ENCODE data around the gene PDE12. TPM values are rescaled to one million over a fixed set of nuclear protein-coding genes. Genes with fewer than 3 reads are reported as not detected.
A peak's percentile ranks its signal among the peaks of the same experiment; 100 is the strongest.

PDE12 gene
- total RNA-seq: 7.4 and 10.2 TPM in 2 replicates
- 3.7 and 7.3 TPM in 2 replicates for polyA plus RNA-seq

DNA sequence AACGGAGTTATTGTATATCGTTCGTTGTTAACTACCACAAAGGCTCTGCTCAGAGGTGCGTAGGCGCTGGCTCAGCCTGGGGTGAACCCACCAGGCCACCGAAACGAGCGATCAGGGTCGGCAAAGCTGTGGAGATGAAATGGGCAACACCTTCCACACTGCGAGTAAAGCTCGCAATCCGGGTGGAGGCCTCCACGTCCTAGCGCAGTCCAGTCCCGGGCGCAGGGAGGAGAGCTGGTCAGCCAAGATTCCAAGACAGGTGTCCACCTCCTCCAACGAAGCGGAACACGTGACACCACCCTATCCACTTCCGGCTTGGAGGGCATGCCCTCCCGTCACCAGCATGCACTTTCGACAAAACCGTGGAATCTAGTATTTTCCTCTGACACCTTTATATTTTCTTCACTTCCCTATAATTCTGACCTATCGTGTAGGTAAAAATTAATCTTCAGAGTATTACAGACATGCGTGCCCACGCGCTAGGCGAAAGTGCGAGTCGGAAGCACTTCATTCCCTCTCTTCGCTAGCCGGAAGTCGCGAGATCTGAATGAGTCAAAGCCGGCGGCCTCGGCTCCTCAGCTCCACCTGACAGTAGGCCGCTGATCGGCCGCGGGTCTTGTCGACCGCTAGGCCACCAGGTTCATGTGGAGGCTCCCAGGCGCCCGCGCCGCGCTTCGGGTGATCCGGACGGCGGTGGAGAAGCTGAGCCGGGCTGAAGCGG is at the start of gene PDE12:
PDE12 (plus strand) TSS at position 537 of the 721 bp plus-strand sequence; CDS start at position 643, 106 bp downstream.
- TF ChIP-seq, protein P1, sequence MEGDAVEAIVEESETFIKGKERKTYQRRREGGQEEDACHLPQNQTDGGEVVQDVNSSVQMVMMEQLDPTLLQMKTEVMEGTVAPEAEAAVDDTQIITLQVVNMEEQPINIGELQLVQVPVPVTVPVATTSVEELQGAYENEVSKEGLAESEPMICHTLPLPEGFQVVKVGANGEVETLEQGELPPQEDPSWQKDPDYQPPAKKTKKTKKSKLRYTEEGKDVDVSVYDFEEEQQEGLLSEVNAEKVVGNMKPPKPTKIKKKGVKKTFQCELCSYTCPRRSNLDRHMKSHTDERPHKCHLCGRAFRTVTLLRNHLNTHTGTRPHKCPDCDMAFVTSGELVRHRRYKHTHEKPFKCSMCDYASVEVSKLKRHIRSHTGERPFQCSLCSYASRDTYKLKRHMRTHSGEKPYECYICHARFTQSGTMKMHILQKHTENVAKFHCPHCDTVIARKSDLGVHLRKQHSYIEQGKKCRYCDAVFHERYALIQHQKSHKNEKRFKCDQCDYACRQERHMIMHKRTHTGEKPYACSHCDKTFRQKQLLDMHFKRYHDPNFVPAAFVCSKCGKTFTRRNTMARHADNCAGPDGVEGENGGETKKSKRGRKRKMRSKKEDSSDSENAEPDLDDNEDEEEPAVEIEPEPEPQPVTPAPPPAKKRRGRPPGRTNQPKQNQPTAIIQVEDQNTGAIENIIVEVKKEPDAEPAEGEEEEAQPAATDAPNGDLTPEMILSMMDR (IDR thresholded peaks at IDR 0.05; ENCODE audit: low read depth, low read length): no peak
- H3K27me3 ChIP-seq: peaks cover 11% of the 10 kb centered on the region
- H3K4me3 ChIP-seq: peak within 1 kb of the TSS; percentile 59
- DNase-seq (ENCODE audit: low read depth in 1 of 2, low spot score in 1 of 2): peak; percentile 63 to 92
- H3K27ac ChIP-seq: peak within 1 kb of the TSS; percentile 77
- no peaks in the 10 kb centered on the region for H3K4me1 ChIP-seq (ENCODE audit: low read depth)
- H3K36me3 ChIP-seq: peaks cover under 1% of the 10 kb centered on the region
- no peaks in the 10 kb centered on the region for H3K9me3 ChIP-seq (ENCODE audit: low read depth)

DNA sequence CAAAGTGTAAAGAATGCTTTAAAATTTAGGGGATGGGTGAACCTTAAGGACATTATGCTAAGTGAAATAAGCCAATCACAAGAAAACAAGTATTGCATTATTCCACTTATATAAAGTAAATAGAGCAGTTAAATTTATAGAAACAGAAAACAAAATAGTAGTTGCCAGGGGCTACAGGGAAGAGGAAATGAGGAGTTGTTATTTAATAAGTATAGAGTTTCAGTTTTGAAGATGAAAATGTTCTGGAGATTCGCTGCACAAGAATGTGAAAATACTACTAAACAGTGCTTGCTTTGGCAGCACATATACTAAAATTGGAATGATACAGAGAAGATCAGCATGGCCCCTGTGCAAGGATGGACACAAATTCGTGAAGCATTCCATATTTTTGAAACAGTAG is 43.9 kb upstream of the PDE12 start:
- no peak overlapping the region for H3K27ac ChIP-seq

GRCh38 chr3:57518276-57518915 is 37.7 kb upstream of the PDE12 start:
- Histone ChIP-seq H3K4me3 (no peak overlapping the region), H3K4me1 (ENCODE audit: low read depth) (no peaks in the 10 kb centered on the region), H3K36me3 (no peaks in the 10 kb centered on the region), H3K9me3 (ENCODE audit: low read depth) (no peaks in the 10 kb centered on the region), H3K27me3 (no peaks in the 10 kb centered on the region), H3K27ac (no peak overlapping the region)
- DNase-seq (ENCODE audit: low read depth in 1 of 2, low spot score in 1 of 2): peak in 1 of 2 donors; percentile 72
- TF ChIP-seq, protein P1 (IDR thresholded peaks at IDR 0.05; ENCODE audit: low read depth, low read length): no peak

More for the DNA sequence above, 43.9 kb upstream of the PDE12 start:
- H3K9me3 ChIP-seq (ENCODE audit: low read depth): no peaks in the 10 kb centered on the region
- no peaks in the 10 kb centered on the region for H3K27me3 ChIP-seq
- H3K36me3 ChIP-seq: no peaks in the 10 kb centered on the region
- no peaks in the 10 kb centered on the region for H3K4me1 ChIP-seq (ENCODE audit: low read depth)
- DNase-seq (ENCODE audit: low read depth in 1 of 2, low spot score in 1 of 2): no peak
- no peak overlapping the region for H3K4me3 ChIP-seq
- TF ChIP-seq, protein P1 (IDR thresholded peaks at IDR 0.05; ENCODE audit: low read depth, low read length): no peak

GRCh38 chr3:57530071-57530608 is 25.9 kb upstream of the PDE12 start:
- no peak for DNase-seq (ENCODE audit: low read depth in 1 of 2, low spot score in 1 of 2)

GRCh38 chr3:57538465-57538864 is 17.6 kb upstream of the PDE12 start:
- H3K4me3 ChIP-seq: no peak overlapping the region
- TF ChIP-seq, protein P1 (IDR thresholded peaks at IDR 0.05; ENCODE audit: low read depth, low read length): no peak
- H3K27ac ChIP-seq: no peak overlapping the region
- no peak for DNase-seq (ENCODE audit: low read depth in 1 of 2, low spot score in 1 of 2)
- no peaks in the 10 kb centered on the region for H3K27me3 ChIP-seq
- H3K9me3 ChIP-seq (ENCODE audit: low read depth): no peaks in the 10 kb centered on the region
- no peaks in the 10 kb centered on the region for H3K36me3 ChIP-seq
- no peaks in the 10 kb centered on the region for H3K4me1 ChIP-seq (ENCODE audit: low read depth)

More at GRCh38 chr3:57530071-57530608, 25.9 kb upstream of the PDE12 start:
- H3K9me3 ChIP-seq (ENCODE audit: low read depth): no peaks in the 10 kb centered on the region
- no peaks in the 10 kb centered on the region for H3K27me3 ChIP-seq
- no peaks in the 10 kb centered on the region for H3K4me1 ChIP-seq (ENCODE audit: low read depth)
- TF ChIP-seq, protein P1 (IDR thresholded peaks at IDR 0.05; ENCODE audit: low read depth, low read length): no peak
- H3K4me3 ChIP-seq: no peak overlapping the region
- H3K27ac ChIP-seq: no peak overlapping the region
- H3K36me3 ChIP-seq: no peaks in the 10 kb centered on the region
